NOMO-1 treated with DMSO at 0.1 percent for 48 hours (cell line): ENCODE data around the gene LGMN.
"Not testable (repeated sequence)": the region's sequence is repeated elsewhere in the genome, so short reads cannot be mapped to it uniquely, and the experiment has no call there.

Experiments
- DNase-seq: peaks from one replicate; lab custom pipeline; 2025; ENCODE audit not compliant: unreplicated experiment; lab: John Stamatoyannopoulos, UW

The LGMN gene

GRCh38 chr14:92763666-92764631 is 15.5 kb upstream of the LGMN start:
- peak; percentile 7 for DNase-seq

- no peak for DNase-seq
These were observed 12.0 kb upstream of the LGMN start for GRCh38 chr14:92760524-92760805.

GRCh38 chr14:92759679-92760523 is 11.5 kb upstream of the LGMN start:
- no peak for DNase-seq

- DNase-seq = peak; percentile 23
These were observed 10.9 kb upstream of the LGMN start for GRCh38 chr14:92759300-92759678.

GRCh38 chr14:92756446-92756845 is 8.0 kb upstream of the LGMN start:
- no peak for DNase-seq

- no peak for DNase-seq
These were observed 7.1 kb upstream of the LGMN start for GRCh38 chr14:92755495-92755894.

GRCh38 chr14:92754966-92755365 is 6.5 kb upstream of the LGMN start:
- no peak for DNase-seq

- peak; percentile 26 for DNase-seq
These were observed 4.8 kb upstream of the LGMN start for GRCh38 chr14:92753250-92753649.

GRCh38 chr14:92751819-92752218 is 3.4 kb upstream of the LGMN start:
- no peak for DNase-seq

- no peak for DNase-seq
These were observed 2.6 kb upstream of the LGMN start for GRCh38 chr14:92750994-92751400.

- DNase-seq = not testable (repeated sequence)
These were observed 1.8 kb upstream of the LGMN start for GRCh38 chr14:92750222-92750728.

GRCh38 chr14:92747701-92748258 is 647 bp downstream of the LGMN start:
- DNase-seq = no peak

GRCh38 chr14:92744198-92744597 is 4.2 kb downstream of the LGMN start:
- DNase-seq = no peak

- no peak for DNase-seq
These were observed 8.0 kb downstream of the LGMN start for GRCh38 chr14:92740440-92740839.

- no peak for DNase-seq
These were observed 10.7 kb downstream of the LGMN start for GRCh38 chr14:92737619-92738188.

GRCh38 chr14:92737206-92737605 is 11.2 kb downstream of the LGMN start:
- no peak for DNase-seq

GRCh38 chr14:92735344-92735743 is 13.1 kb downstream of the LGMN start:
- no peak for DNase-seq

GRCh38 chr14:92734618-92735017 is 13.8 kb downstream of the LGMN start:
- no peak for DNase-seq

- DNase-seq = no peak
These were observed 15.4 kb downstream of the LGMN start for GRCh38 chr14:92733007-92733406.

- no peak for DNase-seq
These were observed 16.8 kb downstream of the LGMN start for GRCh38 chr14:92731622-92732115.
